Stimulated activated CD8-positive, alpha-beta memory T cell treated with anti-CD3 and anti-CD28 coated beads, Interleukin-12 subunit alpha, Interleukin-12 subunit beta, amount 100 ng/mL, for 24 hours (primary cell): ENCODE results near the gene TMEM204.

Experiments
- DNase-seq: peaks from one replicate; pipeline ENCODE4 v3.0.0-alpha.2; 2020; ENCODE audit errors: extremely low read depth

The TMEM204 gene

GRCh38 chr16:1533443-1533951 lies at the start of gene TMEM204:
TMEM204 (plus strand) TSS chr16:1533666; CDS start chr16:1534276, 610 bp downstream.
- DNase-seq = no peak

GRCh38 chr16:1485847-1486496 lies 47.5 kb upstream of the TMEM204 start:
- no peak for DNase-seq

- DNase-seq = no peak
Observed at GRCh38 chr16:1486551-1487390, 46.7 kb upstream of the TMEM204 start.

- DNase-seq = no peak
Observed at GRCh38 chr16:1487395-1488053, 45.9 kb upstream of the TMEM204 start.

GRCh38 chr16:1488054-1488601 lies 45.3 kb upstream of the TMEM204 start:
- no peak for DNase-seq

- DNase-seq = no peak
Observed at GRCh38 chr16:1488619-1489018, 44.8 kb upstream of the TMEM204 start, which contains the start of gene PTX4. PTX4 (minus strand) TSS chr16:1488944; CDS start chr16:1488909, 35 bp downstream.

GRCh38 chr16:1489077-1489476 lies 44.4 kb upstream of the TMEM204 start:
- DNase-seq = no peak

GRCh38 chr16:1491327-1491726 lies 42.1 kb upstream of the TMEM204 start:
- DNase-seq = no peak

- DNase-seq = no peak
Observed at GRCh38 chr16:1492082-1492922, 41.2 kb upstream of the TMEM204 start.

GRCh38 chr16:1492923-1493745 lies 40.3 kb upstream of the TMEM204 start, which contains the start of gene TELO2:
TELO2 (plus strand) TSS chr16:1493360; CDS start chr16:1494282, 922 bp downstream.
- peak; percentile 68 for DNase-seq

GRCh38 chr16:1493746-1494094 lies 39.7 kb upstream of the TMEM204 start:
- DNase-seq = no peak

- DNase-seq = no peak
Observed at GRCh38 chr16:1494129-1494640, 39.3 kb upstream of the TMEM204 start.

- DNase-seq = no peak
Observed at GRCh38 chr16:1494711-1495110, 38.8 kb upstream of the TMEM204 start.

GRCh38 chr16:1495211-1495888 lies 38.1 kb upstream of the TMEM204 start:
- no peak for DNase-seq

GRCh38 chr16:1495889-1496262 lies 37.6 kb upstream of the TMEM204 start:
- DNase-seq = no peak

GRCh38 chr16:1496464-1496863 lies 37.0 kb upstream of the TMEM204 start:
- no peak for DNase-seq

- DNase-seq = no peak
Observed at GRCh38 chr16:1497014-1497598, 36.4 kb upstream of the TMEM204 start.

- DNase-seq = no peak
Observed at GRCh38 chr16:1498899-1499676, 34.4 kb upstream of the TMEM204 start.
